NCI-H748 (cell line): ENCODE measurements around the gene DLEC1.
"Not testable (repeated sequence)": the region's sequence is repeated elsewhere in the genome, so short reads cannot be mapped to it uniquely, and the experiment has no call there.

ENCODE experiments used
- DNase-seq: peaks from one replicate; lab custom pipeline; 2025; ENCODE audit not compliant: unreplicated experiment; lab: John Stamatoyannopoulos, UW

Gene DLEC1

DNA sequence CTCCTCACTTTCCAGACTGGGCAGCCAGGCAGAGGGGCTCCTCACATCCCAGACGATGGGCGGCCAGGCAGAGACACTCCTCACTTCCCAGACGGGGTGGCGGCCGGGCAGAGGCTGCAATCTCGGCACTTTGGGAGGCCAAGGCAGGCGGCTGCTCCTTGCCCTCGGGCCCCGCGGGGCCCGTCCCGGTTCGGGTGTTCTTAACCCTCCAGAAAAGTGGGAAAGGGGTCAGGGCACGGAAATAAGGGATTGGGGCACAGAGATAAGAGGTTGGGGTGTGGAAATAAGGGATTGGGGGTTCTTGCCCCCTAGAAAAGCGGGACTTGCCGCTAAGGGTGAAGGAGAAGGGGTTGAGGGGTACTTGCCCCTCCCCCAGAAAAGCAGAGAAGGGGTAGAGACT lies 43.3 kb downstream of the DLEC1 start:
- not testable (repeated sequence) for DNase-seq

GRCh38 chr3:38083254-38083653 lies 44.2 kb downstream of the DLEC1 start:
- not testable (repeated sequence) for DNase-seq

DNA sequence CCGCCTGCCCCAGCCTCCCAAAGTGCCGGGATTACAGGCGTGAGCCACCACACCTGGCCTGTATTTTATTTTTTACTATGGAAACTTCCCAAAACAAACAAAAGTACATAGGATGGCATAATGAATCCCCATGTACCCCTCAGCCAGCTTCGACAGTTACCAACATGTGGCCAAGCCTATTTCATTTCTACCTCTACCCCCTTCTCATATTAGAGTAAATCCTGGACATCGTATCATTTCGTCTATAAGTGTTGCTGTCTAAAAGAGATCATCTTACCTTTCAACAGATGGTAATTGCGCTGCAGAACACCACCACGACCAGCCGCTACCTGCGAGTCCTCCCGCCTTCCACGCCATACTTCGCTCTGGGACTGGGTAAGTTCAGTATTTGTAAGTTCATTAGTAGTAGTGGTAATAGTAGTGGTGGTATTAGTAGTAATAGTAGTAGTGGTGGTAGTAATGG lies 44.9 kb downstream of the DLEC1 start:
- no peak for DNase-seq

DNA sequence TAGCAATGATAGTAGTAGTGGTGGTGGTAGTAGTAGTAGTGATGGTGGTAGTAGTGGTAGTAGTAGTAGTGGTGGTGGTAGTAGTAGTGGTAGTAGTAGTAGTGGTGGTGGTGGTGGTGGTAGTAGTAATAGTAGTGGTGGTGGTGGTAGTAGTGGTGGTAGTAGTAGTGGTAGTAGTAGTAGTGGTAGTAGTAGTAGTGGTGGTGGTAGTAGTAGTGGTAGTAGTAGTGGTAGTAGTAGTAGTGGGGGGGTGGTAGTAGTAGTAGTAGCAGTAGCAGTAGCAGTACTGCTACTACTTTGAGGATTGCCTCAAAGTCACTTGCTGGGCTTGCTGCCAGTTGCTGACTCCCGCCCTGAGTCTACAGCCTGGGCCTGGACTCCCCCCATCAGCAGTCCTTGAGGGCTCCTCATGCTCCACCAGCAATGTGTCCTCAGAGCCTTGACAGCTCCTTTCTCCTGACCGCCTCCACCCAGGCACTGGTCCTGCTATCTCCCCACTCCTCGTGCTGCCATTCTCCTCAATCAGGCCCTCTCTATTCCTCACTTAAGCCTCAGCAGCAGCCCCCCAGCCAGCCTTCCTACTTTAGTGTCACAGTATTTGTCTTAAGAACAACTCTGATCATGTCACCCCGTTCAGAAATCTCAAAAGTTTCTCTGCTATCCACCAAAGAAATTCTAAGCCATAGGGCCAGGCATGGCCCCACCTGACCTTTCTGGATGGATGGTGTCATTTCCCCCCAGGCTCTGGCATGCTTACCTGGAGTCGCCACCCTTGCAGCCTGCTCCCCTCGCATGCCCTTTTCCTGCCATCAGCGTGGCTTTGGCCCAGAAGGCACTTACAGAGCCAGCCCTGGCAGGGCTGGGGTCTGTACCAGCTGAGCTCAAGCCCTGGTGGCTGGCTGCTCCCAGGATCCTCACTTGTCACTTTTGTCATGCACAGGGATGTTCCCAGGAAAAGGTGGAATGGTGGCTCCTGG lies 45.6 kb downstream of the DLEC1 start:
- DNase-seq = no peak

- DNase-seq = no peak
Observed at GRCh38 chr3:38085311-38085942, 46.4 kb downstream of the DLEC1 start.

- DNase-seq = no peak
Observed at GRCh38 chr3:38085943-38086324, 46.9 kb downstream of the DLEC1 start.

GRCh38 chr3:38086496-38086895 lies 47.5 kb downstream of the DLEC1 start:
- DNase-seq = no peak

- DNase-seq = not testable (repeated sequence)
Observed at GRCh38 chr3:38087278-38087677, 48.3 kb downstream of the DLEC1 start.

GRCh38 chr3:38088126-38089078 lies 49.4 kb downstream of the DLEC1 start:
- no peak for DNase-seq

DNA sequence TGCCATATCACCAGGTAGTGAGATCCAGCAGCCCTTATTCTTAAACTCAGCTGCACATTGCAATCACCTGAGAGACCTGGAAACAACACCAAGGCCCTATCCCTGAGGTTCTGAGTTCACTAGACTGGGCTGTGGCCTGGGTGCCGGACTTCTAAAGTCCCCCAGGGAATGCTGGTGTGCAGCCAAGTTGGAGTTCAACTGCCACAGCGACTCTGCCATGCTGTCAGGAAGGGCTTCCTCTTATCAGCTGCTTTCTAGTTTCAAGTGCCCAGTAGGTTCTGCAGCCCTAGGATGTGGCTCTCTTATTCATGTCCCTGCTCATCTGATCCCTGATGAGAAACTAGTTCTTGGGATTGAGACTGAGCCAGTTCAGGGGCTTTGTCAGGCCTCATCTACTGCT lies 50.2 kb downstream of the DLEC1 start:
- DNase-seq = no peak

DNA sequence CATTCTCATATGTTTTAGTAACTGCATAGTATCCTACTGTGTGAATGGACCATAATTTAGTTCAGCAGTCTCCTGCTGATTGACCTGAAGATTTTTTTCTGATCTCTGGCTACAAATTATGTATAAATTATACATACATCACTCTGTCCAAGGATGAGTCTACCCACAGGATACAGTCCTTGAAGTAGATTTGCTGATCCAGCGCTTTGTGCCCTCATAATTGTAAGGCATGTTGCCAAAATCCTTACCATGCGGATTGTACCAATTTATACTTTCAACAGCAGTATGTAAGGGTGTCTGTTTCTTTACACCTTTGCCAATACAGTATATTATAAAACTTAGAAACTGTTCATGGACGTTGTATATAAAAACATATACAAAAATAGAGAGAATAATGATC lies 51.4 kb downstream of the DLEC1 start:
- no peak for DNase-seq

GRCh38 chr3:38094999-38095398 lies 56.0 kb downstream of the DLEC1 start:
- no peak for DNase-seq

DNA sequence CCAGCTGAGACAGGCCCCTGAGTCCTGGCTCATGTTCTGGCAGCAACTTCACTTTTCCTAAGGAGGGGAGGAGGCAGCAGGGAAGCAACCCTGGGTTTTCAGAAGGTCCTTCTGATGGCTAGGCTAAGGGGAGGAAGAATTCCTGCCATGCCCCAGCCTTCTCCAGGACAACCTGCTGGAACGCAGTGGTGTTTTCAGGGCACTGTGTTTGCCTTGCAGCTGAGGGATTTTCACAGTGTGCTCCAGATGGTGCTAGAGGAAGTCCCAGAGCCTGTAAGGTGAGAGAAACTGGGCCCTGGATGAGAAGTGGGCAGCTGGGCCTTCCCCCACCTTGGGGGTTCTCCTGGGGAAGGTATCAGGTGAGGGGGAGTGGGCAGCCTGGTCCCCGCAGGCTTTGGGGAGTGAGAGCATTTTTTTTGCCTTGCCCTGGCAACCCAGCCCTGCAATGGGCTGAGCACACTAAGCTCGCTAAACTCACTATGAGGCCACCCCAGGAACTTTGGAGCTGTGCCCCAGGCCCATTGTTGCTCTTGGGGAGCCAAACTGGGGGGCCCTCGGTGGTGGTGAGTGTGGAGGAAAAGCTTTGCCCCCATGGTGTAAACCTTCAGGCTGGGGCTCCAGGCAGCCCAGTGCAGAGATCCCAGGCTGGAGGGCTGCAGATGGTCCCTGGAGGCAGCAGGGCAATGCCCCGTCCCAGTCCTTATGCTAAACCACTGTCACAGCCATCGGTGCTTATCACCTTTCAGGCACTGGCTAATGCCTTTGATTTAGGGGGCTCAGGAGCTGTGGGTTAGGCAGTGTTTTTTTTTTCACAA lies 56.9 kb downstream of the DLEC1 start:
- DNase-seq = no peak

DNA sequence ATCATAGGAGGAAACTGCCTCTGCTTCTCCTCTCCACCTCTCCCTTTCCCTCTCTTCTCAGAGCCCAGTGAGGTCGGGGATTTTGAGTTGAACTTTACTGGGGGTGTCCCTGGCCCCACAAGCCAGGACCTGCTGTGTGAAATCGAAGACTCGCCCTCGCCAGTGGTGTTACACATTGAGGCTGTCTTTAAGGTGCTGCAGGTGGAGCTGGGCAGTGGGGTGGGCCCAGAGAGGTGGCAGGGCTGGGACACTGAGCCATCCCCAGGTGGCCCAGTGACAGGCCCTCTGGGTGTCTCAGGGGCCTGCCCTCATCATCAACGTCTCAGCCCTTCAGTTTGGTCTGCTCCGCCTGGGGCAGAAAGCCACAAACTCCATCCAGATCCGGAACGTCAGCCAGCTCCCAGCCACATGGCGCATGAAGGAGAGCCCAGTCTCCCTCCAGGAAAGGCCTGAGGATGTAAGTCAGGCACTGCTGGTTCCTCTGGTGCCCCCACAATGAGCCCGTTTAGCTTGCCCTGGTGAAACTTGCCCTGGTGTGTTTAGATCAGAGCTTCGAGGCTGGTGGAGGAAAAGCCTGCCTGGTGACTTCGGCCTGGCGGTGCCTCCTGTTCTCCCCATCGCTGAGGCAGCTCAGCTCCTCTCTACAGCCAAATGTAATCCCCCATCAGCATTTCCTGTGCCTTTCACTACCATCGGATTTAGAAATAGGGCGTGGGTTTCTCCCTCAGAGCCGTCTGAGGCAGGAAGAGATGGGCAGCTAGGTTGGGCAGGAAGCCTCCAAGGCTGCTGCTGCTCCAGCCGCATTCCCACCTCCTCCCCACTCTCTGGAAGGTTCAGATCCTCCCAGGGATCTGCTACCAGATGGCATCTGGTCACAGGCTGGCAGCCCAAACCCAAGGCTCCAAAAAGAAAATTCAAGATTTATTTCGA lies 58.7 kb downstream of the DLEC1 start:
- no peak for DNase-seq

DNA sequence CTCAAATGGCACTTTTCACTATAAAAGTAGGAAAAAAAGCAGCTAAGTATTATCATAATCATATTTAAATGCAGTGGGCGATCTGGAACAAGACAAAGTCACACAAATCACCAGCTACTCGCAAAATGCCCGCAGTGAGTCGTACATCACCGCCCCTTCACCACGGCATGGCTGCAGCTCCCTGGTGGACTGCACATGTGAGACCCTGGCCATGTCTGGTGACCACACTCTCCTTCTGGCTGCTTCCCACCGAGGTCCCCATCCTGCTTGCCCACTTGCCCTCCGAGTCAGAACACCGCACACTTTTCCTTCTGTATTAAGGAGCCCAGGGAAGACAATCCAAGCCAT lies 59.3 kb downstream of the DLEC1 start:
- DNase-seq = no peak

DNA sequence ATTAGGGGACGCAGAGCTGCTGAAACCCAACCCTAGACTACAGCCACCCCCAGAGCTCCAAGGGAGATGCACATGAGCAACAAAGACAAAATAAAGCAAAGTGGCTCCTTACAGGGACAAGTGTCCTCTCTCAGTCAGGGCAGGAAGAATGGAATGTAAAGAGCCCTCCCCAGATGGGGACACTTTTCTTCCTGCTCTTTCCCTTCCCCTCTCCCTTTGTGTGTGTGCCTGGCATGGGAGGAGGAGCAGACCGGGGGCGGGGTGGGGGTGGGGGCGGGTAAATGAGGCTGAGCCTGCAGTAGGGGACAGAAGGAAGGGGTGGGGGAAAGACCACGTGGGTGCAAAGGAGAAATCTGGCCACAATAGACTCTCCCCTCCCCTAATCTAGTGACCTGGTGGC lies 60.5 kb downstream of the DLEC1 start:
- DNase-seq = no peak

DNA sequence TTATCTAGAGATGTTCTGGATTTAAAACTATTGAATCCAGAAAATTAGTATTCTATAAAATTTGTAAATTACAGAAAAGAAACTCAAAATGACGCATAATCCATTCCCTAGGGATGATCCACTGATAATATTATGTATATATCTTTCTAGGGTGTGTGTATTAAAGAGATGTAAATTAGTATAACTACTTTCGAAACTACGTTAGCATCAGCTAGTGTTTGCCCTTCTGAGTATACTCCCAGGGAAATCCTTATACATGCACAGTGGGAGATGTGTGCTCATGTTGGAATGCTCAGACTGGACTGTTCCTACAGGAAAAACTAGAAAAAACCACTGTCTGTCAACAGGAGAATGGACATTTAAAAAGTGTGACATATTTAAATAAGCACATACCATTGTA lies 61.5 kb downstream of the DLEC1 start:
- no peak for DNase-seq

DNA sequence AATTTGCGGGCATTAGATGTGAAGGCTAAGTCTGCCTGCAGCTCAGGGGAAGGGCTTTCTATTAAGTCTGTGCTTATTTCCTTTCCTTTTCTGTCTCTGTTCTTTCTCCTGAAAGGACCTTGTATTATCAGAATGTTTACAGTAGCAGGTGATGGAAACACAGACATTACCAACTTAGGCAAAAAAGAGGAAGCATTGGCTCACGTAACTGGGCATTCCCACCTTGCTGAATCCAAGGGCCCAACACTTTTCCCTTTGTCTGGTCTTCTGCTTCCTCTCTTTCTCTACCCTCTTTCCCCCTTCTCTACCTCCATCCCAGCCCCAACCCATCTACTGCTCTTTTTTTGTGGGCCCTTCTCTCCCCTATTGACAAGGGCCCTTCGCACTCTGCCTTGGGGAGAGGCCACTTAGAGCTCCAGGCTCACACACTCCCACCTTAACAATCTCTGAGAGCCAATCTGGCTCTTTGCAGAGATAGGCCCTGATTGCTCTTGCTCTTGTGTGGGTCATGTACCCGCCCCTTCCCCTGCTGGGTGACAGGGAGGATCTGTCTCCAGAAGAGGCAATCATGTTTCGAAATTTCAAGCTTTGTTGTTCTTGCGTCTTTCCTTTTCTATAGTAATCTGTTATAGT lies 62.9 kb downstream of the DLEC1 start:
- DNase-seq = no peak

- DNase-seq = no peak
Observed at GRCh38 chr3:38102444-38102814, 63.4 kb downstream of the DLEC1 start.
